Neural cell (in vitro differentiated cells): ENCODE data around the gene EIF4G3. TPM values are rescaled to one million over a fixed set of nuclear protein-coding genes. Genes with fewer than 3 reads are reported as not detected.

Experiments used
- H2AFZ ChIP-seq: fragments of 200-600, 300-800 bp; sonication (generic), shearing (Covaris generic); 2 replicates; pipeline ENCODE4 v1.6.0; 2014; ENCODE audit warnings: low read depth, mild to moderate bottlenecking, antibody characterized with exemption, low read length, moderate library complexity
- H3F3A ChIP-seq: fragments of 200-600 bp; shearing (Covaris generic); 2 replicates; pipeline ENCODE4 v1.6.1; 2016; ENCODE audit warnings: mild to moderate bottlenecking, moderate library complexity, mixed read lengths, antibody characterized with exemption, low read length; ENCODE audit not compliant: insufficient read depth, poor library complexity, severe bottlenecking
- H3K27ac ChIP-seq: fragments of 200-600, 300-800 bp; sonication (generic), shearing (Covaris generic); 2 replicates; pipeline ENCODE4 v1.5.1; 2014; ENCODE audit warnings: mild to moderate bottlenecking, low read length, moderate library complexity
- H3K27me3 ChIP-seq: fragments of 300-800, 200-600 bp; sonication (generic), shearing (Covaris generic); 2 replicates; pipeline ENCODE4 v1.6.0; 2014; ENCODE audit warnings: mild to moderate bottlenecking, low read depth, low read length, moderate library complexity; ENCODE audit not compliant: insufficient read depth
- H3K36me3 ChIP-seq: fragments of 300-800, 200-600 bp; sonication (generic), shearing (Covaris generic); 2 replicates; pipeline ENCODE4 v1.5.1; 2014; ENCODE audit warnings: mild to moderate bottlenecking, antibody characterized with exemption, low read length, moderate library complexity; ENCODE audit not compliant: insufficient read depth
- H3K4me2 ChIP-seq: fragments of 300-800, 200-600 bp; sonication (generic), shearing (Covaris generic); 2 replicates; pipeline ENCODE4 v1.6.0; 2014; ENCODE audit warnings: mild to moderate bottlenecking, low read length
- H3K4me3 ChIP-seq: fragments of 300-800, 200-600 bp; sonication (generic), shearing (Covaris generic); 2 replicates; pipeline ENCODE4 v1.5.1; 2014; ENCODE audit warnings: mild to moderate bottlenecking, low read length, moderate library complexity
- H3K79me2 ChIP-seq: fragments of 200-600 bp; shearing (Covaris generic); replicated peaks from 2 replicates; pipeline ENCODE4 v1.6.0; 2014; ENCODE audit warnings: mild to moderate bottlenecking, low read length, moderate library complexity; ENCODE audit not compliant: insufficient read depth
- H3K9ac ChIP-seq: fragments of 300-800, 200-600 bp; sonication (generic), shearing (Covaris generic); 2 replicates; pipeline ENCODE4 v1.6.1; 2016; ENCODE audit warnings: mild to moderate bottlenecking, low read length, mixed read lengths
- H3K9me2 ChIP-seq: fragments of 200-600 bp; shearing (Covaris generic); 2 replicates; pipeline ENCODE4 v1.6.1; 2016; ENCODE audit warnings: mild to moderate bottlenecking, low read length, mixed read lengths; ENCODE audit not compliant: insufficient read depth
- H3K9me3 ChIP-seq: fragments of 200-600, 300-800 bp; sonication (generic), shearing (Covaris generic); 2 replicates; pipeline ENCODE4 v1.6.1; 2016; ENCODE audit warnings: mild to moderate bottlenecking, mixed run types, low read length, moderate library complexity, mixed read lengths
- H4K20me1 ChIP-seq: fragments of 200-600 bp; shearing (Covaris generic); 2 replicates; pipeline ENCODE4 v1.6.1; 2016; ENCODE audit warnings: mild to moderate bottlenecking, mixed run types; ENCODE audit not compliant: insufficient read depth
- EP300 ChIP-seq: fragments of 450-650 bp; conservative IDR thresholded peaks from 2 replicates; pipeline ENCODE4 v1.6.1; 2014; ENCODE audit warnings: antibody characterized with exemption, mild to moderate bottlenecking, moderate library complexity; ENCODE audit not compliant: poor library complexity, severe bottlenecking
- EZH2 ChIP-seq: fragments of 200-600, 300-800 bp; shearing (Covaris generic), sonication (generic); IDR thresholded peaks from 2 replicates; pipeline ENCODE4 v1.6.1; 2014; ENCODE audit warnings: antibody characterized with exemption, low read length, borderline replicate concordance, mild to moderate bottlenecking; ENCODE audit not compliant: insufficient read depth, poor library complexity, severe bottlenecking
- MXI1 ChIP-seq: fragments of 450-650 bp; conservative IDR thresholded peaks from 2 replicates; pipeline ENCODE4 v1.6.1; 2014; ENCODE audit warnings: antibody characterized with exemption, mild to moderate bottlenecking; ENCODE audit not compliant: poor library complexity, severe bottlenecking
- POLR2AphosphoS5 ChIP-seq: IDR thresholded peaks from 2 replicates; pipeline ENCODE4 v1.6.1; 2012
- RAD21 ChIP-seq: fragments of 450-650 bp; conservative IDR thresholded peaks from 2 replicates; pipeline ENCODE4 v1.6.1; 2014; ENCODE audit warnings: antibody characterized with exemption, mild to moderate bottlenecking, moderate library complexity
- SMC3 ChIP-seq: fragments of 450-650 bp; conservative IDR thresholded peaks from 2 replicates; pipeline ENCODE4 v1.6.1; 2014; ENCODE audit warnings: antibody characterized with exemption, mild to moderate bottlenecking, moderate library complexity; ENCODE audit not compliant: poor library complexity
- TAF1 ChIP-seq: IDR thresholded peaks from 2 replicates; pipeline ENCODE4 v1.6.1; 2012; ENCODE audit warnings: low read depth
- polyA plus RNA-seq: library from polyadenylated mRNA; depleted of rRNA; stranded (reverse); fragments of >200 nt; gene quantifications from 2 replicates; pipeline ENCODE4 v1.2.3, GENCODE V29; 2014
- TF ChIP-seq, protein P1 (sequence below): IDR thresholded peaks from 2 replicates; pipeline ENCODE4 v1.6.1; 2012; ENCODE audit warnings: borderline replicate concordance
- TF ChIP-seq, protein P2 (sequence below): fragments of 450-650 bp; IDR thresholded peaks from 2 replicates; pipeline ENCODE4 v1.5.1; 2014; ENCODE audit warnings: antibody characterized with exemption, mild to moderate bottlenecking, moderate library complexity; ENCODE audit not compliant: poor library complexity, severe bottlenecking

Gene EIF4G3
- polyA plus RNA-seq, 1 donor from 2014 or later = 56.9 TPM

DNA sequence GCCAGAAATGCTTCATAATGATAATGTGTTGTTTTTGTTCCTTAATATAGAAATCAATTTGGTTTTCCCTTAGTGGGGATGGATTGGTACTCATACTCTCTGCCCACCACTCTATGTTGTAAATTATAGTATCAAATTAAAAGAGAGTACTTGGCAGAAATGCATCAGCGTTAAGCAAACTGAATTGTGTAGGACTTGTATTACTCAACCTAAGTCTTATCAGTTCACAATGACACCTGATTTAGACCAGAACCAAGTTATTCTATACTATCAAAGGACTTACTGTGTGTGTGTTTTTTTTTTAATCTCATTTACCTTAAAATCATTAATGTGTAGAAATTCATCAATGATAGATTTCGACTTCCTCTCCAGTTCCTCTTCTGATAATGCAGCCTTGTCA is 327.6 kb downstream of the EIF4G3 start:
- TF ChIP-seq EP300 = no peak
- TF ChIP-seq RAD21 = no peak
- no peak for TF ChIP-seq POLR2AphosphoS5
- no peak for TF ChIP-seq SMC3
- TF ChIP-seq EZH2 = no peak
- TF ChIP-seq, protein P1, sequence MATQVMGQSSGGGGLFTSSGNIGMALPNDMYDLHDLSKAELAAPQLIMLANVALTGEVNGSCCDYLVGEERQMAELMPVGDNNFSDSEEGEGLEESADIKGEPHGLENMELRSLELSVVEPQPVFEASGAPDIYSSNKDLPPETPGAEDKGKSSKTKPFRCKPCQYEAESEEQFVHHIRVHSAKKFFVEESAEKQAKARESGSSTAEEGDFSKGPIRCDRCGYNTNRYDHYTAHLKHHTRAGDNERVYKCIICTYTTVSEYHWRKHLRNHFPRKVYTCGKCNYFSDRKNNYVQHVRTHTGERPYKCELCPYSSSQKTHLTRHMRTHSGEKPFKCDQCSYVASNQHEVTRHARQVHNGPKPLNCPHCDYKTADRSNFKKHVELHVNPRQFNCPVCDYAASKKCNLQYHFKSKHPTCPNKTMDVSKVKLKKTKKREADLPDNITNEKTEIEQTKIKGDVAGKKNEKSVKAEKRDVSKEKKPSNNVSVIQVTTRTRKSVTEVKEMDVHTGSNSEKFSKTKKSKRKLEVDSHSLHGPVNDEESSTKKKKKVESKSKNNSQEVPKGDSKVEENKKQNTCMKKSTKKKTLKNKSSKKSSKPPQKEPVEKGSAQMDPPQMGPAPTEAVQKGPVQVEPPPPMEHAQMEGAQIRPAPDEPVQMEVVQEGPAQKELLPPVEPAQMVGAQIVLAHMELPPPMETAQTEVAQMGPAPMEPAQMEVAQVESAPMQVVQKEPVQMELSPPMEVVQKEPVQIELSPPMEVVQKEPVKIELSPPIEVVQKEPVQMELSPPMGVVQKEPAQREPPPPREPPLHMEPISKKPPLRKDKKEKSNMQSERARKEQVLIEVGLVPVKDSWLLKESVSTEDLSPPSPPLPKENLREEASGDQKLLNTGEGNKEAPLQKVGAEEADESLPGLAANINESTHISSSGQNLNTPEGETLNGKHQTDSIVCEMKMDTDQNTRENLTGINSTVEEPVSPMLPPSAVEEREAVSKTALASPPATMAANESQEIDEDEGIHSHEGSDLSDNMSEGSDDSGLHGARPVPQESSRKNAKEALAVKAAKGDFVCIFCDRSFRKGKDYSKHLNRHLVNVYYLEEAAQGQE = no peak
- H3F3A ChIP-seq = no peaks in the 10 kb centered on the region
- no peak overlapping the region for H2AFZ ChIP-seq
- H3K79me2 ChIP-seq = no peaks in the 10 kb centered on the region
- no peaks in the 10 kb centered on the region for H3K9me2 ChIP-seq
- no peak overlapping the region for H3K27ac ChIP-seq
- no peaks in the 10 kb centered on the region for H3K9me3 ChIP-seq
- no peaks in the 10 kb centered on the region for H3K27me3 ChIP-seq
- no peak overlapping the region for H3K4me2 ChIP-seq
- H3K4me3 ChIP-seq = no peak overlapping the region
- H3K36me3 ChIP-seq = peaks cover 13% of the 10 kb centered on the region
- H4K20me1 ChIP-seq = no peaks in the 10 kb centered on the region
- H3K9ac ChIP-seq = no peak overlapping the region

DNA sequence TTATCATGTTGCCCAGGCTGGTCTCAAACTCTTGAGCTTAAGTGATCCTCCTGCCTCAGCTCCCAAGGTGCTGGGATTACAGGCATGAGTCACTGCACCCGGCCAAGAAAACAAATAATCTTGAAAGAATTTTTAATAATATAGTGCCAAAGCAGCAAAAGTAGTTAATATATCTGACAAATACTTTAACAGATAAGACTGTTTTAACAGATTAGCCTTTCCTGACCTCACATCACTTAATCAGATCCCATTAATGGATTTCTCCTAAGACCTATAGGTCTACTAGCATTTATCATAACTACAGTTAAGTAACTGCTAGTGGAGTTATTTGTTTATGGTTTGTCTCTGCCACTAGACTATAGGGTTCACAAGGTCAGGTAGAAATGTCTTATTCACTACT is 328.5 kb downstream of the EIF4G3 start:
- Histone ChIP-seq H3F3A (no peaks in the 10 kb centered on the region), H3K79me2 (no peaks in the 10 kb centered on the region), H3K9ac (no peak overlapping the region), H4K20me1 (no peaks in the 10 kb centered on the region), H3K27me3 (no peaks in the 10 kb centered on the region), H3K4me2 (no peak overlapping the region), H2AFZ (no peak overlapping the region), H3K36me3 (peaks cover 13% of the 10 kb centered on the region), H3K4me3 (no peak overlapping the region), H3K9me3 (no peaks in the 10 kb centered on the region), H3K9me2 (no peaks in the 10 kb centered on the region), H3K27ac (no peak overlapping the region)
- TF ChIP-seq TAF1 (no peak), EP300 (no peak), SMC3 (no peak), POLR2AphosphoS5 (no peak), RAD21 (no peak), MXI1 (no peak), EZH2 (no peak)
- TF ChIP-seq, protein P1 = no peak
- TF ChIP-seq, protein P2, sequence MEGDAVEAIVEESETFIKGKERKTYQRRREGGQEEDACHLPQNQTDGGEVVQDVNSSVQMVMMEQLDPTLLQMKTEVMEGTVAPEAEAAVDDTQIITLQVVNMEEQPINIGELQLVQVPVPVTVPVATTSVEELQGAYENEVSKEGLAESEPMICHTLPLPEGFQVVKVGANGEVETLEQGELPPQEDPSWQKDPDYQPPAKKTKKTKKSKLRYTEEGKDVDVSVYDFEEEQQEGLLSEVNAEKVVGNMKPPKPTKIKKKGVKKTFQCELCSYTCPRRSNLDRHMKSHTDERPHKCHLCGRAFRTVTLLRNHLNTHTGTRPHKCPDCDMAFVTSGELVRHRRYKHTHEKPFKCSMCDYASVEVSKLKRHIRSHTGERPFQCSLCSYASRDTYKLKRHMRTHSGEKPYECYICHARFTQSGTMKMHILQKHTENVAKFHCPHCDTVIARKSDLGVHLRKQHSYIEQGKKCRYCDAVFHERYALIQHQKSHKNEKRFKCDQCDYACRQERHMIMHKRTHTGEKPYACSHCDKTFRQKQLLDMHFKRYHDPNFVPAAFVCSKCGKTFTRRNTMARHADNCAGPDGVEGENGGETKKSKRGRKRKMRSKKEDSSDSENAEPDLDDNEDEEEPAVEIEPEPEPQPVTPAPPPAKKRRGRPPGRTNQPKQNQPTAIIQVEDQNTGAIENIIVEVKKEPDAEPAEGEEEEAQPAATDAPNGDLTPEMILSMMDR = no peak
